Measurements from ENCODE around the gene FAM47E.

The FAM47E gene

GRCh38 chr4:76272073-76272472, 20.6 kb downstream of the FAM47E start:
- Histone ChIP-seq H4K20me1 (ENCODE audit: insufficient read depth, low read length) (no peaks in the 10 kb centered on the region), H3K27ac (ENCODE audit: low read length) (no peak overlapping the region), H3K4me3 (ENCODE audit: low read length) (no peak overlapping the region), H3K9ac (ENCODE audit: low read length) (no peak overlapping the region), H3K79me2 (ENCODE audit: low read length) (no peaks in the 10 kb centered on the region), H3K27me3 (ENCODE audit: low read depth, low read length) (peaks cover 19% of the 10 kb centered on the region), H3K36me3 (replicated peaks; ENCODE audit: low read depth, low read length) (no peaks in the 10 kb centered on the region), H3K4me2 (ENCODE audit: low read length) (no peak overlapping the region), H2AFZ (ENCODE audit: low read depth, low read length) (no peak overlapping the region), H3K9me3 (ENCODE audit: insufficient read depth, low read length) (no peaks in the 10 kb centered on the region), H3K4me1 (ENCODE audit: low read length) (no peaks in the 10 kb centered on the region)
- TF ChIP-seq, protein P1, sequence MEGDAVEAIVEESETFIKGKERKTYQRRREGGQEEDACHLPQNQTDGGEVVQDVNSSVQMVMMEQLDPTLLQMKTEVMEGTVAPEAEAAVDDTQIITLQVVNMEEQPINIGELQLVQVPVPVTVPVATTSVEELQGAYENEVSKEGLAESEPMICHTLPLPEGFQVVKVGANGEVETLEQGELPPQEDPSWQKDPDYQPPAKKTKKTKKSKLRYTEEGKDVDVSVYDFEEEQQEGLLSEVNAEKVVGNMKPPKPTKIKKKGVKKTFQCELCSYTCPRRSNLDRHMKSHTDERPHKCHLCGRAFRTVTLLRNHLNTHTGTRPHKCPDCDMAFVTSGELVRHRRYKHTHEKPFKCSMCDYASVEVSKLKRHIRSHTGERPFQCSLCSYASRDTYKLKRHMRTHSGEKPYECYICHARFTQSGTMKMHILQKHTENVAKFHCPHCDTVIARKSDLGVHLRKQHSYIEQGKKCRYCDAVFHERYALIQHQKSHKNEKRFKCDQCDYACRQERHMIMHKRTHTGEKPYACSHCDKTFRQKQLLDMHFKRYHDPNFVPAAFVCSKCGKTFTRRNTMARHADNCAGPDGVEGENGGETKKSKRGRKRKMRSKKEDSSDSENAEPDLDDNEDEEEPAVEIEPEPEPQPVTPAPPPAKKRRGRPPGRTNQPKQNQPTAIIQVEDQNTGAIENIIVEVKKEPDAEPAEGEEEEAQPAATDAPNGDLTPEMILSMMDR (IDR thresholded peaks at IDR 0.05; ENCODE audit: low read depth, low read length), result no peak
- TF ChIP-seq EZH2phosphoT487 (IDR thresholded peaks at IDR 0.05; ENCODE audit: low read depth), result no peak

DNA sequence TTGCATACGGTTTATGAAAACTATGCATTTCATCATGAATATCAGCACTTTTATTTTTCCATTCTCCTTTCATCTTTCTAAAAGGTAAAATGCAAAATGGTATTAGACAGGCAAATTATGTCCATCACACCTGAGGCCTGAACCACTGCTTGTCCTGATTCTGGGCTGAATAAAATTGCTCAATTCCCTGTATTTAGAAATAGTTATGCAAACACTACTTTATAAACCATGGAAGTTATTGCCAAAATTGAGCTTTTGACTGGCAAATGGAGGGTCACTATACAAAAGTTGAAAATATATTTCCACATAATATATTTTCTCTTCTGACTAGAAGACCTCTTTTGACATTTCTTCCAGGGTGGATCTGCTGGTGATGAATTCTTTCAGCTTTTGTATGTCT, 21.1 kb downstream of the FAM47E start:
- Histone ChIP-seq H3K4me1 (ENCODE audit: low read length) (no peaks in the 10 kb centered on the region), H3K36me3 (replicated peaks; ENCODE audit: low read depth, low read length) (no peaks in the 10 kb centered on the region), H3K27me3 (ENCODE audit: low read depth, low read length) (peaks cover 20% of the 10 kb centered on the region), H3K9me3 (ENCODE audit: insufficient read depth, low read length) (no peaks in the 10 kb centered on the region), H3K9ac (ENCODE audit: low read length) (no peak overlapping the region), H3K4me2 (ENCODE audit: low read length) (no peak overlapping the region), H3K79me2 (ENCODE audit: low read length) (no peaks in the 10 kb centered on the region), H4K20me1 (ENCODE audit: insufficient read depth, low read length) (no peaks in the 10 kb centered on the region), H3K4me3 (ENCODE audit: low read length) (no peak overlapping the region), H2AFZ (ENCODE audit: low read depth, low read length) (no peak overlapping the region), H3K27ac (ENCODE audit: low read length) (no peak overlapping the region)
- TF ChIP-seq, protein P1 (IDR thresholded peaks at IDR 0.05; ENCODE audit: low read depth, low read length), result no peak
- no peak for TF ChIP-seq EZH2phosphoT487 (IDR thresholded peaks at IDR 0.05; ENCODE audit: low read depth)

DNA sequence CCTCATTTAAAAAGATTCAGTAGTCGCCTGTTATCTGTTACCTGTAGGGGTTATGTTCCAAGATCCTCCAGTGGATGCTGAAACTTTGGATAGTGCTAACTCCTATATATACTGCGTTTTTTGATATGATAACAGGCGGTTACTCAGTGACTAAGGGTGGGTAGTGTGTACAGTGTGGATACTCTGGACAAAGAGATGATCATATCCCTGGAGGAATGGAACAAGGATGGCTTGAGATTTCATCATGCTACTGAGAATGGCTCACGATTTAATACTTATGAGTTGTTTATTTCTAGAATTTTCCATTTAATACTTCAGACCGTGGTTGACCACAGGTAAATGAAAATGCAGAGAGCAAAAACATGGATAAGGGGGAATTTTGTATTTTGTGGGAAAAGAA, 21.5 kb downstream of the FAM47E start:
- no peak overlapping the region for H3K27ac ChIP-seq (ENCODE audit: low read length)
- peaks cover 24% of the 10 kb centered on the region for H3K27me3 ChIP-seq (ENCODE audit: low read depth, low read length)
- H3K4me3 ChIP-seq (ENCODE audit: low read length), result no peak overlapping the region
- no peaks in the 10 kb centered on the region for H3K79me2 ChIP-seq (ENCODE audit: low read length)
- TF ChIP-seq, protein P1 (IDR thresholded peaks at IDR 0.05; ENCODE audit: low read depth, low read length), result no peak
- TF ChIP-seq EZH2phosphoT487 (IDR thresholded peaks at IDR 0.05; ENCODE audit: low read depth), result no peak
- H3K4me2 ChIP-seq (ENCODE audit: low read length), result no peak overlapping the region
- no peaks in the 10 kb centered on the region for H3K9me3 ChIP-seq (ENCODE audit: insufficient read depth, low read length)
- no peaks in the 10 kb centered on the region for H3K4me1 ChIP-seq (ENCODE audit: low read length)
- no peak overlapping the region for H3K9ac ChIP-seq (ENCODE audit: low read length)
- no peaks in the 10 kb centered on the region for H3K36me3 ChIP-seq (replicated peaks; ENCODE audit: low read depth, low read length)
- H2AFZ ChIP-seq (ENCODE audit: low read depth, low read length), result no peak overlapping the region
- no peaks in the 10 kb centered on the region for H4K20me1 ChIP-seq (ENCODE audit: insufficient read depth, low read length)

DNA sequence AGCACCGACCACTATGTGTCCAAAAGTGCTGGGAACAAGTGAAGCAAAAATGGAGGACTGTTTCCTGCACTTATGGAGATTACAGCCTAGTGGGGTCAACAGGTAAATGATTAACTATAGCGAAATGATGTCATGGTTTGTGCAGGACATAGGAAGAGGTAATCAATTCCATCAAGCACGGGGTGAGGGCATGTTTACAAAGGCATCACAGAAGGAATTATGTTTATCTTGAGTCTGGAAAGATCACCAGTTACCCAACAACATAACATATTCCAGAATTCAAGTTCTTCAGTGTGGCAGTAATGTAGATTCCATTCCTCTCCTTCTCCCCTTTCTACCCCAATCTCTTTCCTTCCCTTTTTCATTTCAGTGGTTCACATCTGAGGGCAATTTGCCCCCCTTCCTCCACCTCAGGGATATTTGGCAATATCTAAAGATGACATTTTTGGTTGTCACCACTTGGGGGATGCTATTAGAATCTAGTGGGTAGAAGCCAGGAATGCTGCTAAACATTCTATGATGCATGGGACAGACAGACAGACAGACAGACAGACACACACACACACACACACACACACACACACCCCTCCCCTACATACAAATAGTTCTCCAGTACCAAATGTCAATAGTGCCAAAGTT, 24.1 kb downstream of the FAM47E start:
- no peak for TF ChIP-seq EZH2phosphoT487 (IDR thresholded peaks at IDR 0.05; ENCODE audit: low read depth)
- TF ChIP-seq, protein P1 (IDR thresholded peaks at IDR 0.05; ENCODE audit: low read depth, low read length), result no peak; the same call in 1 of the 2 replicates
- no peaks in the 10 kb centered on the region for H3K4me1 ChIP-seq (ENCODE audit: low read length)
- no peaks in the 10 kb centered on the region for H3K36me3 ChIP-seq (replicated peaks; ENCODE audit: low read depth, low read length)
- H4K20me1 ChIP-seq (ENCODE audit: insufficient read depth, low read length), result no peaks in the 10 kb centered on the region
- no peak overlapping the region for H2AFZ ChIP-seq (ENCODE audit: low read depth, low read length)
- no peak overlapping the region for H3K9ac ChIP-seq (ENCODE audit: low read length)
- no peak overlapping the region for H3K4me2 ChIP-seq (ENCODE audit: low read length)
- no peaks in the 10 kb centered on the region for H3K9me3 ChIP-seq (ENCODE audit: insufficient read depth, low read length)
- H3K27ac ChIP-seq (ENCODE audit: low read length), result no peak overlapping the region
- H3K79me2 ChIP-seq (ENCODE audit: low read length), result no peaks in the 10 kb centered on the region
- no peak overlapping the region for H3K4me3 ChIP-seq (ENCODE audit: low read length)
- peaks cover 26% of the 10 kb centered on the region for H3K27me3 ChIP-seq (ENCODE audit: low read depth, low read length)

Data from OCI-LY3 (cell line).